GM10248 (cell line): ENCODE measurements around the gene RDH14.

Experiments used
- CTCF ChIA-PET: fragments of 300-600 bp; sonication (Branson Sonifier 250); formaldehyde crosslinking; extraction: SDS; loops from one replicate; lab custom pipeline; 2021; ENCODE audit warnings: antibody characterized with exemption; lab: Yijun Ruan, JAX
- POLR2A ChIA-PET: fragments of 350-650 bp; sonication (Branson Sonifier 250); formaldehyde crosslinking; extraction: SDS; loops from one replicate; lab custom pipeline; 2020; ENCODE audit warnings: antibody characterized with exemption; lab: Yijun Ruan, JAX
- DNase-seq: peaks from one replicate; pipeline ENCODE4 v3.0.0; 2012; ENCODE audit errors: extremely low spot score
- CTCF ChIP-seq: IDR thresholded peaks from 2 replicates; pipeline ENCODE4 v1.5.1; 2012; ENCODE audit warnings: mild to moderate bottlenecking, low read depth; ENCODE audit errors: extremely low read depth, missing control alignments, control extremely low read depth

Gene RDH14

GRCh38 chr2:18580606-18581005, 20.2 kb upstream of the RDH14 start:
- POLR2A ChIA-PET = no interaction called here
- CTCF ChIA-PET = interaction anchor here (1.3 kb wide), 1 partner anchor 25 kb away, joined by 4 read pairs; no protein-coding TSS in a partner anchor

GRCh38 chr2:18578033-18578432, 17.6 kb upstream of the RDH14 start:
- CTCF ChIA-PET = interaction anchor here (1.3 kb wide), 1 partner anchor 14 kb away, joined by 4 read pairs; no protein-coding TSS in a partner anchor

More at GRCh38 chr2:18580606-18581005, 20.2 kb upstream of the RDH14 start:
- TF ChIP-seq CTCF = no peak
- DNase-seq = no peak

GRCh38 chr2:18566145-18566769, 5.8 kb upstream of the RDH14 start:
- POLR2A ChIA-PET = no interaction called here
- no peak for DNase-seq
- CTCF ChIA-PET = interaction anchor here (1.0 kb wide), 1 partner anchor 13 kb away, joined by 3 read pairs; no protein-coding TSS in a partner anchor
- TF ChIP-seq CTCF = no peak

More at GRCh38 chr2:18578033-18578432, 17.6 kb upstream of the RDH14 start:
- DNase-seq = no peak
- TF ChIP-seq CTCF = no peak
- POLR2A ChIA-PET = no interaction called here

- CTCF ChIA-PET = interaction anchor here (0.8 to 2.2 kb wide), 6 partner anchors 10 to 45 kb away, joined by 3 to 8 read pairs (median 6); no protein-coding TSS in a partner anchor
- POLR2A ChIA-PET = no interaction called here
- TF ChIP-seq CTCF = no peak
- DNase-seq = no peak
Observed at GRCh38 chr2:18560797-18561085, 288 bp upstream of the RDH14 start.

GRCh38 chr2:18559531-18560030, 872 bp downstream of the RDH14 start:
- ChIA-PET POLR2A (no interaction called here), CTCF (interaction anchor here (1.1 to 2.8 kb wide), 7 partner anchors 11 to 44 kb away, joined by 3 to 15 read pairs (median 5); no protein-coding TSS in a partner anchor)
- TF ChIP-seq CTCF = no peak
- DNase-seq = no peak

GRCh38 chr2:18558458-18558857, 2.0 kb downstream of the RDH14 start:
- TF ChIP-seq CTCF = no peak
- no peak for DNase-seq
- ChIA-PET CTCF (interaction anchor here (0.9 to 2.8 kb wide), 7 partner anchors 9 to 38 kb away, joined by 3 to 15 read pairs (median 4); no protein-coding TSS in a partner anchor), POLR2A (no interaction called here)
